K562 (cell line): ENCODE measurements around the gene TSPOAP1. TPM values are rescaled to one million over a fixed set of nuclear protein-coding genes. Genes with fewer than 3 reads are reported as not detected.

Experiments
- CBFA2T3 ChIP-seq: fragments of 450-650 bp; IDR thresholded peaks from 2 replicates; pipeline ENCODE4 v1.6.1; 2017
- CBX1 ChIP-seq: sonication (generic); IDR thresholded peaks from 2 replicates; pipeline ENCODE4 v1.6.1; 2016; ENCODE audit warnings: antibody characterized with exemption, low read depth, mild to moderate bottlenecking
- CTCFL ChIP-seq: IDR thresholded peaks from 2 replicates; pipeline ENCODE4 v1.6.1; 2011; ENCODE audit warnings: borderline replicate concordance, low read depth, mild to moderate bottlenecking, moderate library complexity, low read length; ENCODE audit not compliant: insufficient read depth, poor library complexity, severe bottlenecking
- DDX20 ChIP-seq: fragments of 450-650 bp; IDR thresholded peaks from 2 replicates; pipeline ENCODE4 v1.6.1; 2016; ENCODE audit warnings: missing genetic modification characterization, low read depth, mild to moderate bottlenecking, missing compliant biosample characterization, moderate library complexity
- DNMT1 ChIP-seq: fragments of 450-650 bp; IDR thresholded peaks from 2 replicates; pipeline ENCODE4 v1.6.1; 2016; ENCODE audit warnings: antibody characterized with exemption, mild to moderate bottlenecking
- GTF2F1 ChIP-seq: IDR thresholded peaks from 2 replicates; pipeline ENCODE4 v1.6.1; 2011; ENCODE audit warnings: low read depth, low read length, improper control_type of control experiment
- ILK ChIP-seq: fragments of 450-650 bp; IDR thresholded peaks from 2 replicates; pipeline ENCODE4 v1.6.1; 2016; ENCODE audit warnings: missing genetic modification characterization, low read depth, mild to moderate bottlenecking, missing compliant biosample characterization, moderate library complexity, borderline replicate concordance
- MTA2 ChIP-seq: fragments of 450-650 bp; IDR thresholded peaks from 2 replicates; pipeline ENCODE4 v1.6.1; 2016; ENCODE audit warnings: low read depth
- MTF1 ChIP-seq: fragments of 250-450 bp; sonication (Bioruptor Pico); IDR thresholded peaks from 2 replicates; pipeline ENCODE4 v1.9.0; 2021; ENCODE audit warnings: moderate library complexity, mild to moderate bottlenecking, inconsistent platforms, borderline replicate concordance
- NR3C1 ChIP-seq: sonication (generic); formaldehyde crosslinking; IDR thresholded peaks from 2 replicates; pipeline ENCODE4 v1.8.1; 2022; ENCODE audit warnings: missing genetic modification reagents
- POLR2AphosphoS2 ChIP-seq: IDR thresholded peaks from 2 replicates; pipeline ENCODE4 v1.6.1; 2012; ENCODE audit warnings: low read length, improper control_type of control experiment
- RBM15 ChIP-seq: fragments of 200-400 bp; formaldehyde crosslinking; IDR thresholded peaks from 2 replicates; pipeline ENCODE4 v1.6.1; 2018; ENCODE audit warnings: mild to moderate bottlenecking, low read length, moderate library complexity; ENCODE audit not compliant: insufficient read depth
- SUPT5H ChIP-seq: fragments of 450-650 bp; IDR thresholded peaks from 2 replicates; pipeline ENCODE4 v1.6.1; 2016
- TBL1XR1 ChIP-seq, 2 experiments: IDR thresholded peaks; 2 replicates each; pipeline ENCODE4 v1.6.1; 2012; ENCODE audit warnings: improper control_type of control experiment in 2 of 2, low read length in 2 of 2, mild to moderate bottlenecking in 1 of 2
- TEAD2 ChIP-seq: fragments of 450-650 bp; IDR thresholded peaks from 2 replicates; pipeline ENCODE4 v1.6.1; 2016; ENCODE audit warnings: missing genetic modification characterization, control low read depth, missing compliant biosample characterization
- TFAM ChIP-seq: fragments of 250-450 bp; sonication (Bioruptor Pico); conservative IDR thresholded peaks from 2 replicates; pipeline ENCODE4 v1.5.0; 2021; ENCODE audit warnings: mild to moderate bottlenecking, moderate library complexity
- ZBED1 ChIP-seq: IDR thresholded peaks from 2 replicates; pipeline ENCODE4 v1.6.1; 2014
- ZBTB43 ChIP-seq: sonication (generic); formaldehyde crosslinking; IDR thresholded peaks from 2 replicates; pipeline ENCODE4 v1.8.0; 2023; ENCODE audit warnings: mild to moderate bottlenecking, missing genetic modification reagents
- ZFP30 ChIP-seq: fragments of 250-450 bp; sonication (Bioruptor Pico); IDR thresholded peaks from 2 replicates; pipeline ENCODE4 v1.8.0; 2022; ENCODE audit warnings: moderate library complexity, mild to moderate bottlenecking, inconsistent platforms, borderline replicate concordance
- ZKSCAN8 ChIP-seq: fragments of 200-800 bp; sonication (Bioruptor generic); IDR thresholded peaks from 2 replicates; pipeline ENCODE4 v1.6.1; 2016; ENCODE audit warnings: missing genetic modification characterization, missing compliant biosample characterization
- ZNF3 ChIP-seq: fragments of 250-450 bp; sonication (Bioruptor Pico); IDR thresholded peaks from 2 replicates; pipeline ENCODE4 v1.5.0; 2021; ENCODE audit warnings: mild to moderate bottlenecking, moderate library complexity
- ZNF551 ChIP-seq: fragments of 250-450 bp; sonication (Bioruptor Pico); IDR thresholded peaks from 2 replicates; pipeline ENCODE4 v1.5.0; 2021; ENCODE audit warnings: mild to moderate bottlenecking, moderate library complexity
- polyA plus RNA-seq, 8 experiments: library from polyadenylated mRNA; depleted of rRNA in 4 of 8; stranded (reverse) in 5 of 8; unstranded in 3 of 8; fragments of >200 nt; fragmentation: Nextera tagmentation in 2 of 8; fragmentation: Illumina TruSeq in 1 of 8; extraction: Ambion mirVana in 2 of 8; extraction: Trizol in 1 of 8; gene quantifications; 2 replicates each; pipeline versions ENCODE4 v1.2.1 to v1.2.3, GENCODE V29; 2011 to 2014; ENCODE audit warnings: inconsistent platforms in 1 of 8, missing spikeins in 1 of 8
- total RNA-seq, 7 experiments: library from RNA; depleted of rRNA in 6 of 7; stranded (reverse); fragments of >200 nt in 6 of 7; fragmentation: Illumina TruSeq in 2 of 7; extraction: Trizol in 2 of 7; gene quantifications; 2 replicates each; pipeline versions ENCODE4 v1.2.1 to v1.2.3, GENCODE V29; 2011 to 2021; ENCODE audit warnings: low replicate concordance in 1 of 7
- TF ChIP-seq, protein P1 (sequence below): fragments of 250-450 bp; sonication (Bioruptor Pico); IDR thresholded peaks from 2 replicates; pipeline ENCODE4 v1.8.0; 2021; ENCODE audit warnings: borderline replicate concordance, mild to moderate bottlenecking, moderate library complexity; ENCODE audit not compliant: poor library complexity, severe bottlenecking
- TF ChIP-seq, protein P2 (sequence below): fragments of 450-650 bp; formaldehyde crosslinking; IDR thresholded peaks from 2 replicates; pipeline ENCODE4 v1.4.0; 2020; ENCODE audit warnings: mild to moderate bottlenecking, moderate library complexity

TSPOAP1 gene
- total and polyA plus RNA-seq, 9 of the 15 experiments (the other 6 are each of a cell fraction or from before 2014, with no cell fraction given): 0.87 to 3.9 (median 1.8) TPM; not detected in 2

- TF ChIP-seq NR3C1 (CRISPR knock-in tag) (no peak), MTF1 (CRISPR knock-in tag) (no peak), POLR2AphosphoS2 (peak; percentile 61; the same call in 1 of the 2 replicates), CBX1 (no peak), CBFA2T3 (peak; percentile 37; the same call in 1 of the 2 replicates), ZBTB43 (CRISPR knock-in tag) (no peak), ZBED1 (no peak), TEAD2 (tag) (no peak), GTF2F1 (no peak; the same call in 1 of the 2 replicates), TBL1XR1 (IDR thresholded peaks at IDR 0.05; ENCODE audit: low read length in 2 of 2) (0 out of 4 replicates have a peak, but pooled peaks of 1 of the 2 experiments have one; percentile 27), TFAM (CRISPR knock-in tag) (no peak), ZNF551 (CRISPR knock-in tag) (no peak), ZNF3 (no peak), DNMT1 (no peak), SUPT5H (peak; percentile 88), ZFP30 (CRISPR knock-in tag) (no peak), RBM15 (no peak), DDX20 (tag) (no peak), ZKSCAN8 (CRISPR knock-in tag) (peak; percentile 85), ILK (no peak), MTA2 (no peak; the same call in none of the 2 replicates), CTCFL (no peak)
- TF ChIP-seq, protein P1, sequence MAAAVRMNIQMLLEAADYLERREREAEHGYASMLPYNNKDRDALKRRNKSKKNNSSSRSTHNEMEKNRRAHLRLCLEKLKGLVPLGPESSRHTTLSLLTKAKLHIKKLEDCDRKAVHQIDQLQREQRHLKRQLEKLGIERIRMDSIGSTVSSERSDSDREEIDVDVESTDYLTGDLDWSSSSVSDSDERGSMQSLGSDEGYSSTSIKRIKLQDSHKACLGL (CRISPR knock-in tag): no peak
- TF ChIP-seq, protein P2, sequence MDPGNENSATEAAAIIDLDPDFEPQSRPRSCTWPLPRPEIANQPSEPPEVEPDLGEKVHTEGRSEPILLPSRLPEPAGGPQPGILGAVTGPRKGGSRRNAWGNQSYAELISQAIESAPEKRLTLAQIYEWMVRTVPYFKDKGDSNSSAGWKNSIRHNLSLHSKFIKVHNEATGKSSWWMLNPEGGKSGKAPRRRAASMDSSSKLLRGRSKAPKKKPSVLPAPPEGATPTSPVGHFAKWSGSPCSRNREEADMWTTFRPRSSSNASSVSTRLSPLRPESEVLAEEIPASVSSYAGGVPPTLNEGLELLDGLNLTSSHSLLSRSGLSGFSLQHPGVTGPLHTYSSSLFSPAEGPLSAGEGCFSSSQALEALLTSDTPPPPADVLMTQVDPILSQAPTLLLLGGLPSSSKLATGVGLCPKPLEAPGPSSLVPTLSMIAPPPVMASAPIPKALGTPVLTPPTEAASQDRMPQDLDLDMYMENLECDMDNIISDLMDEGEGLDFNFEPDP (CRISPR knock-in tag): no peak
Measured at GRCh38 chr17:58337600-58338453, 9.2 kb upstream of the TSPOAP1 start (continued).
